Stimulated activated CD4-positive, alpha-beta T cell treated with anti-CD3 and anti-CD28 coated beads, Interleukin-1b, Interleukin-23, amount 100 ng/mL, for 1 hour (primary cell): ENCODE results near the gene MTMR10.

ENCODE experiments used
- DNase-seq, 2 donors: peaks; one replicate each; pipeline ENCODE4 v3.0.0-alpha.2; 2020; ENCODE audit warnings: low read depth in 2 of 2

Gene MTMR10

DNA sequence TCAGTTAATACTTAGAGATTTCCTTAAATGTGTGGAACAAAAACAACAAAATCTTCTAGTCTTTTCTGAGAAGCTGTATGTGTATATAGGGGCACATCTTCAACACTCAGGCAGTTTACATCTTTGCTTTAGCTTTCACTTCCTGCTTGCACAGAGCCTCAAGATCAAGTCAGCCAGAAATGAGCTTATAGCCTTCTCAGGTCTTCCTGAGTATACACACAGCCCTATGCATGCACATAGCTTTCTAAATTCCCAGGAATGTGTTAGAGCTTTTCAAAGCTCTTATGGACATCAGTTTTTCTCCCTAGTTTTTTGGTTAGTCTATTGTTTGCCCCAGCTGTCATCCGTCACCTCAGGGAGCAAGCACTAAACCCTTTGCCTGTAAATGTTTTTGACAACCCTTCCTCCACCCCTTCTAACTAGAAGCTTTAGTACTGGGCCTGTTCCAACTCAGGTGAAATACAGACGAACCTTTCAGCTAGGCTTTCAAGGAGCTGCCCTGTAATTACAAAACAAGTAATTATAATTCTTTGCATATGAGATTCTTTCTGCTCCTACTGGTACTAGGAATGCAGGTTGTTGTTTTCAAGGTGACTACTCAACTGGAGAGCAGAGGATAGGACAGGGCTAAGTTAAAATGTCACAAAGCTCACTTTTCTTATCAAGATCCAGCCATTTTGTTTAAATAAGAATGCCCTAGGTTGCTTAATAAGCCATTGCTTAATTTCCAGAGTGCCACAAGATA lies 22.6 kb upstream of the MTMR10 start:
- DNase-seq, result no peak

DNA sequence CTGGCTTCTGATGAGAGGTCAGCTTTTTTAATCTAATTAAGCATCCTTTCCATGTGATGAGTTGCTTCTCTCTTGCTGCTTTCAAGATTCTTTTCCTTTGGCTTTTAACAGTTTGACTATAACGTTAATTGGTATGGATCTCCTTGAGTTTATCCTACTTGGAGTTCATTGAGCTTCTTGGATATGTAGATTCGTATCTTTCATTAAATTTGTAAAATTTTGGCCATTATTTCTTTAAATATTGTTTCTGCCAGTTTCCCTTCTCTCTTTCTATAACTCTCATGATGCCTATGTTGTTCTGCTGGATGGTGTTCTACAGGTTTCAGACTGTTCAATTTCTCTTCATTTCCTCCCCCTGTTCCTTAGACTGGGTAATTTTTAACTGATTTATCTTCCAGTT lies 21.0 kb upstream of the MTMR10 start:
- no peak for DNase-seq

DNA sequence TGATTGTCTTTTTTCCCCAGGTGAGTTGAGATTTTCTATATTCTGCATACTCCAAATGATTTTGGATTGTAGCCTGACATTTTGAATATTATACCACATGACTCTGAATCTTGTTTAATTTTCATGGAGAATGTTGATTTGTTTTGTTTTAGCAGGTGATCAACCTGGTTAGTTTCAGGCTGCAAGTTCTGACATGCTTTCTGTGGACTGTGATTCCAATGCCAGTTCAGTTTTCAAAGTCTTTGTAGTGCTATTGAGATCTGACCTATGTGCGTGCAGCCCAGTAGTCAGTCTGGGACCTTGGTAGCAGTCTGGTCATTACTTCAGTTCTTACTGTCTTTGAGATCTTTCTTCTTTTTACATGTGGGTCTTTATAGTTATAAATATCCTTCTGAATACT lies 18.6 kb upstream of the MTMR10 start:
- no peak for DNase-seq

DNA sequence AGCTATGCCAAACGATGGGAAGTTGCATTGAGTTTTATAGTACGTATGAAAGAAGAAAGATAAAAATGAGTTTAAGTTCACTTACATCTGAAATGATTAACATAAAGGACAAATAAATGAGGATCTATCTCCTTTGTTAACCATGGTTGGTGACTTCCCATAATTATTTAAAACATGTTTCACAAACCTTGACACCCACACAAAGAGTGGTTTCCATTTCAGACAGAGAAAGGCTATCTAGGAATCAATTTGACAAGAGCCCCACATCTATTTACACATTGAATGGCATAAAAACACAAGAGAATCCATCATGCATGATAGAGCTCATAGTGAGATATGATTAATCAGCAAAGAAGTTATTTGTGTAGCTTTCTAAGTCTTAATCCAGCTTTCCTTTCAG lies 14.2 kb upstream of the MTMR10 start:
- no peak for DNase-seq

DNA sequence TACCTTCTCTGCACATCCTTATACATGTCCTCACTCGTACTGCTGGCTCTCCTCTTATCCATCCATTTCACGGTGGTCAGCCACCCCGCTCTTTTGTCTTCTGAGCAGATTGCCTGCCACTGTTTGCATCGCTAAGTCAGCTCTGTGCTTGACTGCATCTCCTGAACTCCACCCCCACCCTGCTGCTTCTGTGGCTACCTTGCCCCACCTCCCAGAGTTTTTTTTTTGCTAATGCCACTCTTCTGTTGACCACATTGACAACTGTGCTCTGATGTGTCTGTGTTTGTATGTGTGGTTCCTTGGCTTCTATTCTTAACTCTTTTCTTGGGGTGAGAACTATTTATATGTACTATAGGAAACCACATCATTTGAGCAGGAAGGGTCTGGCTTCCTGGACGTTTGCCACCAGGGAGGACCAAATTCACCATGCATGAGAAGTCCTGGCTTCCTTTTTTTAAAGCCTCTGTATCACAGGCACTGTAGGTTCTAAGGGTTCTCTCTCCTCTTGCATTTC lies 12.8 kb upstream of the MTMR10 start:
- no peak for DNase-seq

DNA sequence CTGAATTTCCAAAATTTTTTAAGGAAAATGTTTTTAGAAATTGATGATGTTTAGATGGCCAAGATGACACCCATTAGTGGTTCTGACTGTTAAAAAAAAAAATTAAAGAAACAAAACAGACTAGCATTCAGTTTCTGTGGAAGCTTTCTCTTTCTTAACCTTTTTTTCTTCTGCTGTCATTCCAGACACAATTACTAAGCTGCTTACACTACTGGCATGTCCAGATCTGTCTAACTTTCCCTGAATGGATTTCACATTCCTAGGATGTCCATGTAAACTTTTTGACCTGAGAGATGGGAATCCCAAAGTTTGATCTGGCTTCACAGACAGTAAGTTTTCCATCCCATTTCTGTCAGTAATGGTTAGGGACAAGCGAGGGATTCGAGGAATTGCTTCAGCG lies 10.3 kb upstream of the MTMR10 start:
- DNase-seq, result no peak

DNA sequence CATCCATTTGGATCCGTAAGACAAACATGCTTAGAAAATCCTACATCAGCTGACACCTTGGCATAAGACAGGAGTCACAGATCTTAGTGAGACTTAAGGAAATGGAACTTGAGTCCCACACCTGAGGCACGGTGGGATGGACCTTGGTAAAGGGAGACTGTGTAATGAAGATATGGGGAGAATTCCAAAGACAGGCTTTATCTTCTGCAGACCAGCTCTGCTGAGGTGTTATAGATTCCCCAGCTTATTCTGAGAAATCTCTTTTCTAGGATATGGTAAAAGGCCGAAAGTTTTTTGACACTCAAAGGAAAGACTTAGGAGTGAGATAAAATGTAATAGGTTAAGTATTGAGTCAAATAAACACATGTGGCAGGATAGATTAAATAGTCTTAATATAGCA lies 8.3 kb upstream of the MTMR10 start:
- no peak for DNase-seq

DNA sequence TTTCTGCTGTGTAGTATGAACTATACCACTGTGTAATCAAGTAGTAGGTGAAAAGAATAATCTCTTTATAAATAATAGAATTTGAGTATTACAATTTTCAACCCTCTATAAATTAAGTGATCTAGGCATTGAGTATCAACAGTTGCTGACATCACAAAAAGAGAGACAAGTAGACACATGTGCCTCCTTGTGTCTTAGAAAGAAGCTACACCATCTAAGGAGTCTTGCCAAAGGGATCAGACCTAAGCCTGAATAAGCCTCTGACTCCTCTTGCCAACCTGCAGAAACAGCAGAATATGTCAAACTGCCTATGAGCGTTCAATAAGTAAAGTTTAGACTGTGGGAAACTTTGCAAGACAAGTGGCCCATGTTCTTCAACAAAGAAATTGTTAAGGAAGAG lies 5.8 kb upstream of the MTMR10 start:
- DNase-seq, result no peak

DNA sequence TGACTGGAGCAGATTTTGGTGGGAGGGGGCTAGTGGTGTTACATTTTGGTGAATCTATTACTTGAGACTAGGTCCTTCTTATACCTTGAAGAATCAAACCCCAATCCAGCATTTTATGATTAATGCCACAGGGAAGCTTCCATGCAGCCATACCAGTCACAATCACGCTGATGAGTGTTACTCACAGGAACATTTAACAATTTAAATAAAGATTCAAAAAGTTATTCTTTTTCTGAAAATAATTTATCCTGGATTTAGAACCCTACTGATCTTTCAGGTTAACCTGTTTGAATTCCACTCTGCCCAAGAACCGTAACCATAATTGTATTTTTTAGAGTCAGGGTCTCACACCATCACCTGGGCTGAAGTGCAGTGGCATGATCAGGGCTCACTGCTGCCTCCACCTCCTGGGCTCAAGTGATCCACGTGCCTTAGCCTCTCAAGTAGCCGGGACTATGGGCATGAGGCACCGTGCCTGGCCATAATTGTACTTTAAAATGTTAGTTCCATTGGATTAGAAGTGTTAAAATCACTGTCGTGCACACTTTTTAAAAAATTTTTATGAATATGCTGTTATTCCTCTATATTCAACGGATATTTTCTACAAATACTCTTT lies 929 bp upstream of the MTMR10 start:
- DNase-seq, result no peak

DNA sequence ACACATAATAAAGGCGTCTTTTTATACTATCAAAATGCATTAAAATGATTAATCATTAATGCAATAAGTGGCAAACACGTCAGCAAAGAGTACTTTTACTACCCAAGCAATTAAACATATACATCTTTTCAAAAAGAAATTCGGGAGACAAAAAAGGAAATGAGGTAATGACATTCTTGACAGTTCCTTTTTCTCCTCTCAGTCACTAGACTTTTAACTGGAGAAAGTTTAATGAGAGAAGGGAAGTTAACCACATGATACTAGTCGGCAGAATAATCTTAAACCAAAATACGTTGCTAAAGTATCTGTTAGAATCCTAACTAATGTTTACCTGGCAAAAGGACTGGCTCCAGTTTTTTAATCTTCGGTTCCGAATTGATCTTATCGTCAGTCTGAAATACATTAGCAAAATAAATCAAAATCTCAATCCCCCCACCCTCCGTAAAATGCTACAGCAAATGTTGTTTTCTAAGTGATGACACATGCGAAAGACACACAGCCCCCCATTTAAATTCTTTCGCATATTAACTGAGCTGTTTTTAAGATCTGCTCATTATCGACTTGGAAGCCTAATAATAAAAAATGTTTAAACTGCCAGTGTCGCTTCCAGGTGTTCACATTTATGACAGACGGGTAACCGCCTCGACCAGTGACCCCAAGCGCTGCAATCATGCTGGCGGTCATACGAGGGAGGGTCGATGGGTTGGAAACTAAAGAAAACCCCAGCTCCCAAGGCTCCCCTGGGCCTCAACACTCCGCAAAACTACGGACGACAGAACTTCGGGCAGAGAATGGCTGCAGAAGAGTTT lies 778 bp downstream of the MTMR10 start:
- no peak for DNase-seq

DNA sequence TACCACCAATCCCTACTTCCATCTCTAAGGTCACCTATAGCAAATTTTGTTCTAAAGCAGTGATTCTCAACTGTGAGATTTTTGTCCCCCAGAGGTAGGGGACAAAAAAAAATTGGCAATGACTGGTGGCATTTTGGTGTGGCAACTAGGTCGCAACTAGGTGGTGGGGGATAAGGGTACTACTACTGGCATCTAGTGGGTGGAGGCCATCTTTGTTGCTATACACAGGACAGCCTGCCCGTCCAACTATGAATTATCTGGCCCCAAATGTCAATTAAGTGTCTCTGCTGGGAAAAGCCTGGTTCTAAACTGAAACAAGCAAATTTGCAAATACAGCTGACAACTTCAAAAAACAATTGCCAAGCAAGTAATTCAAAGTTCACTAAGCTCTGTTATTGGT lies 1.4 kb downstream of the MTMR10 start:
- no peak for DNase-seq

DNA sequence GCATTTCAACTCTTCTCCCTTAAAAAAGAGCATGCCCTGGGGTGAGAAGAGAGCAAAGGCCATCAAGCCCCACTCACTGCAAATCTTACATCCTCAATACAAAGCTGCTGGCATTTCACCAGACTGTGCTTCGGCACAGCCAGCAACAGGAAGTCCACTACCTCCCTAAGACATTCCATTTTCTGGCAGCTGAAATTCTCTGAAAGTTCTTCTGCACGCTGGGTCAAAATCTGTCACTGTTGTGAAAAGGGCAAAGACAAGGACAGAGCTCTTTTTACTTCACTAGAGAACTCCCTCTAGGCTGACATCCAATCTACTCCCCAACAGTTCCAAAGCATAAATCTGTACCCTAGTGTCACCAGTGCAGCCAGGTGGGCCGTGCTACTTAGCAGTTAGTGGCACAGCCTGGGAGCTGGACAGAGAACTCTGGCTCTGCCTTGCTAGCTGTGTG lies 6.3 kb downstream of the MTMR10 start:
- DNase-seq, result no peak

DNA sequence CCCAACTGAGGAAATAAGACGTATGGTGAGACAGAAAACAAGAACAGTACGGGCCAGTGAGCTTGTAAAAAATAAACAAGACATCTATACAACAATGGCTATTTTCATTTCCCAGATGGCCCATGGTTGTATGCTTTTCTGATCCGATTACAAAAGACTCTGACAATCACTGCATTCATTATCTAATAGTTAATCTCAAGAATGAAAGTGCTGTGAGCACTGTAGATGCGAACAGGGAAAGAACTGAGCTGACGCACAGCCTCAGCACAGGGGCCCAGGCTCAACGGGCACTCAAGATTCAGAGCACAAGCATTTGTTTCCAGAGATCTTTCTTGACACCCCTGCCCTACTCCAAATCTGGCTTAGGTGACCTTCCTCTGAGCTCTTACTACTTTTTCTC lies 6.9 kb downstream of the MTMR10 start:
- no peak for DNase-seq

DNA sequence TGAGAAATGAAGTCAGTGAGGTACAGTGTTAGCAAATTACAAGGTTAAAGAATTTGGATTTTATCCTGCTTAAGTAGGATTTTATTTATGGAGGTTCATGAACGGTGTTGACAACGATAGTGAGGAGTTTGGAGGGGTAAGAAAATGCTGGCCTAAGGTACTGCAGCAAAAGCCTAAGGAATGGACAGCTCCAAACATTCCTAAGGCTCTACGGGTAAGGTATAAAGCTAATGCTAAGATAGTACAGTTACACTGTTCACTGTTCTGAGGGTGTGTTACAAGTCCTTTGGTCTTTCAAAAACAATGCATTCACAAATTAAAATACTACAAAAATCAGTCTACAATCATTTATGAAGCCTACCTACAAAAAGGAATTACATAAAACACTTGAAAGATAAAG lies 7.3 kb downstream of the MTMR10 start:
- no peak for DNase-seq

DNA sequence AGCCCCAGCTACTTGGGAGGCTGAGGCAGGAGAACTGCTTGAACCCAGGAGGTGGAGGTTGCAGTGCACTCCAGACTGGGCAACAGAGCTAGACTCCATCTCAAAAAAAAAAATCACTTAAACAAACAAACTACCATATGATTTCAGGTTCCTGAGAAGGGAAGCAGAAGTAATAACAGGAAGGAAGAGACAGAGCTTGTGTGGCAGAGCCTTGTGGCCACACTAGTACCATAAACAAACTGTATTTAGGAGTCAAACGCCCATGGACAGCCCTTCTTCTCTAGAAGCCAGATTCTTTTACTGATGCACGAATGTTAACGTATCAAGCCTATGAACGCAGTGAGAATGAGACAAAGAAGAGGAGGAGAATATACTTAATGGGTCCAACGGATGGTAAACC lies 12.0 kb downstream of the MTMR10 start:
- DNase-seq, result no peak

DNA sequence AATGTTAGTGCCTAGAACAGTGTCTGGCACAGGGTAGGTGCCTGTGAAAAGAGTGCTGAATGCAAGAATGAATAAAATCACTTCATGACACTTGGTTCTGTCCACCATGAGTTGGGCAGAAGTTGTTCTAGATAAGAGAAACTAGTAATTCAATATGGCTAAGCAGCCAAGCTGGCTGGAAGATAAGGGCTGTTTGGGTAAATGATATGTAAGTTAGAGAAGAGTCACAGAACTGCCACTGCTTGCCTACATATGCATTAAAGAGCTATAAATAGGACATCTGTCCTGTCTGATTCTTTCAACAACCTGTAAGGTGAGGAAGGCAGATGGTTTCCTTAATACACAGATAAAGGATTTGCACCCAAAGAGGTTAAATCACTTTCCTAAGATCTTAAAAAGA lies 13.1 kb downstream of the MTMR10 start:
- DNase-seq, result no peak

DNA sequence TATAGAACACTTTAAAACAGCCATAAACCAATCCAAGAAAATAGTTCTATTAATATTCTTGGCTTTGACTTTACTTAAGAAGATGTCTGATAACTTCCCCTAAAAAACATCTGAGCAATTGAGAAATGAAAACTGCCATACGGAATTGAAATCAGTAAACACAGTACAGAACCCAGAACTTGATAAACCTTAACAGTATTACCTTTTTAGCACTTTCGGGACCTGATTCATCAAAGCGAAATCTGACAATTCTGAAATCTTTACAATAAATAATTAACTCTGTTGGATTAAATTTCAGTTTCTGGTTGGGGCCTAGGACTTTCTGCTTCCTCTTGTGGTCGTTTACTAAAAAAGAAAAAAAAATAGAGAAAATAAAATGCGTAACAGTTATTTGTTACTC lies 17.3 kb downstream of the MTMR10 start:
- DNase-seq, result no peak

DNA sequence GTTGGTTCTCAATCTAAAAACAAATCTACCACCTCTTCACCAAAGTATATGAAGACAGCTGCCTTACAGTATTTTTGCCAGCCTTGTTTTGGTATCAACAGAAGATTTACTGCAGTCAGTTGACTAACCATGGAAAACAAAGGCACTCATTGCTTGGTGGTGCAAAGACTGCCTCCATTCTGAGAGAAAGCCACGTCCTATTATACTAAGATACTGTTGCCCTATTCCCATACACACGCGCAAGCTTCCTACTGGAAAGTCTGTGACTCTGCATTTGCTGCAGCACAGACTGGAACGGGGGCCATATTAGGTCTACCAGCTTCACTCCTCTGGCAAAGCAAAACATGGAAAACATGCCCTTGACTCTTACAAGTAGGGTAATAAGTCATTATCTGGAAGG lies 18.0 kb downstream of the MTMR10 start:
- DNase-seq, result no peak

DNA sequence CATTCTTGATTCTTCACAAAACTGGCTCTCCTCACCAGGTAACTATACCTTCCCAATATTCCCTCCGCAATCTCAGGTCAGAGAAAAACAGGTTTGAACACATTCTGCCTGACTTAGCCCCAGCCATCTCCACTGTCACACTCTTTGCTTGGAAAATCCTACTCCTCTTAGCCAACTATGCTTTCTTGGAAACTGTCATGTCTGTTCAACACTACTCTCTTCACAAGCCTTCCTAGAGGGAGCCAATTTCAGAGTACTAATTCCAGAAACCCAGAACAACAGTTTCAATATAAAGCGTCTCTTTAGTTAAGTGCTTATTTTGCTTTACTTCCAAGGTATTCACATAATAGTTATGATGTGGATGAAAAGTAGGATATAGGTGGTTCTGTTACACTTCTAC lies 21.7 kb downstream of the MTMR10 start:
- DNase-seq, result no peak

DNA sequence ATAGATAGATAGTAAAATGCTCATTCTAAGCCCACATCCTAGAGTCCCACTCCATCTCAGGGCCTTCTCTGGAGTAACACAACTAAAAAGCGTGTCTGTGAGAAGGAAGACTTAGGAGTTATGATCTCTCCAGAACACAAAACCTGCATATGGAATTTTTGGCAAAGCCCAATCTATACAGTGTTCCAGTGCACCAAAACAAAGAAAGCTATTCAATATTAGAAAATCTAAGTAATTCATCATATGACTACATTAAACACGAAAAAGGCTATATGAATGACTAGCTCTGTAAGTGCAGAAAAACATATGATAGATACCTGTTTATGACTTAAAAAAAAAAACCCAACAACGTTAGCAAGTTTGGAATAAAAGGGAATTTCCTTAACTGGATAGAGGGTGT lies 27.7 kb downstream of the MTMR10 start:
- no peak for DNase-seq

DNA sequence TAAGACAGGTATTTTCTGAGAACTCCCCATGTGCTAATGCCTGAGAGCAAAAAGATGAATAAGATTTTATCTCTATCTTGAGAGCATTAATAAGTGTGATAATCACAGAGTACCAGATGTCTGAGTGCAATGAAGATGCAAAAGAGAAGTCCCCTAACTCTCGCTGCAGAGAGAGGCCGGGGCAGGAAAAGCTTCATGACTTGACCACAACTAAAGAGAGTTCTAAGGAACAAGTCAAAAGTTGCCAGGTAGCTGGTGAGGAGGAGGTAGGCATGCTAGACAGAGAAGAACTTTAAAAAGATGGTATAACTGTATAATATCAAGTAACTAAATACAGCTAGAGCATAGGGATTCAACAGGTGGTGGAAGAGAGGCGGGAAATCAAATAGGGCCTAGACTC lies 28.8 kb downstream of the MTMR10 start:
- no peak for DNase-seq

DNA sequence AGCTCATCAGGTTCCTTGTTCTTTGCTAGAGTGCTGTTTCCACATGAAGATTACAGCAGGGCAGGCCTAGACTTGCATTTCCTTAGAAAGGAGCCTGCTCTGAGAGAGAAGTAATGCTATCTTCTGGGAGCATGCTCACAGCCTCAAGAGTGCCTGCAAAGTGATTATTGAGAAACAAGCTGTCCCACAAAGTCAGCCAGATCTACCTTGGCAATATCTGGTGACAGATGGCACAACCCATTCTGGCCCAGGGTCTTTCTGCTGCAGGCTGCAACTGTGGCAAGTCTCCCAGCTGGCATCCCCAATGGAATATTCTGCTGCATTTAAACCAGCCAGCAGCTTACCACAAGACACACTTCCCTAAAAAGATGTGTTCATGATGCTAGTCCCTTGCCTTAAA lies 29.3 kb downstream of the MTMR10 start:
- DNase-seq, result no peak

DNA sequence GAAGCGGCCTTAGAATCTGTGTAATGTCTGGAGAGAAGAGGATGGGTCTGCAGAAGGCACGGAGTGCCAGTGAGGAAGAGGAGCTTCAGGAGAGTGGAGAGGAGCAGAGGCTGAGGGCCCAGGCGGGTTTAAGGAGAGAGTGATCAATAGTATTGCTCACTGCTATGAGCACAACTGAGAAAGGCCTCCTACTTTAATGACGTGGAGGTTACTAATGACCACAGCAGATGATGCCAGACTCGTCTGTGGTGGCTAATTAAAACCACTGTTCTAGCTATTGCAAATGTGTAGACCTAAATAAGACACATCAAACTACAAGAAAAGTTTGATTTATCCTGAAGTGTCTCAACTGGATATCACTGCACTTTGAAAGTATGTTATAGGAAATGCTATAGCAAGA lies 33.2 kb downstream of the MTMR10 start:
- DNase-seq, result no peak
